Cardiac muscle cell (in vitro differentiated cells and primary cell): ENCODE data around the gene EXOC3L2. TPM values are rescaled to one million over a fixed set of nuclear protein-coding genes. Genes with fewer than 3 reads are reported as not detected.

Source experiments
- DNase-seq, 2 donors: peaks; one replicate each; pipeline versions ENCODE4 v3.0.0 to v3.0.0-alpha.2; 2010 to 2017; ENCODE audit warnings: low read depth in 1 of 2, low spot score in 1 of 2
- H3K27ac ChIP-seq: fragments of 200-600 bp; sonication (generic); 2 replicates; pipeline ENCODE4 v1.5.1; 2016
- H3K27me3 ChIP-seq: fragments of 200-600 bp; sonication (generic); 2 replicates; pipeline ENCODE4 v1.6.0; 2016; ENCODE audit warnings: control low read depth
- H3K36me3 ChIP-seq: fragments of 200-600 bp; sonication (generic); 2 replicates; pipeline ENCODE4 v1.5.1; 2016; ENCODE audit warnings: control low read depth
- H3K4me1 ChIP-seq: fragments of 200-600 bp; sonication (generic); 2 replicates; pipeline ENCODE4 v1.8.1; 2017; ENCODE audit warnings: low read depth, mild to moderate bottlenecking, mixed run types
- H3K4me3 ChIP-seq: fragments of 200-600 bp; sonication (generic); 2 replicates; pipeline ENCODE4 v1.5.1; 2016; ENCODE audit warnings: mild to moderate bottlenecking
- H3K9me3 ChIP-seq: fragments of 200-600 bp; sonication (generic); 2 replicates; pipeline ENCODE4 v1.5.1; 2017; ENCODE audit warnings: low read depth, mild to moderate bottlenecking, control low read depth
- CTCF ChIP-seq: IDR thresholded peaks from 2 replicates; pipeline ENCODE4 v1.5.1; 2012; ENCODE audit warnings: low read depth, mild to moderate bottlenecking, low read length
- polyA plus RNA-seq: library from polyadenylated mRNA; unstranded; fragments of >200 nt; fragmentation: Nextera tagmentation; extraction: Ambion mirVana; gene quantifications from 2 replicates; pipeline ENCODE4 v1.2.1, GENCODE V29; 2016
- total RNA-seq: library from RNA; depleted of rRNA; stranded (reverse); fragments of >200 nt; gene quantifications from 2 replicates; pipeline ENCODE4 v1.2.3, GENCODE V29; 2016

The EXOC3L2 gene
- total and polyA plus RNA-seq, 2 experiments from 2014 or later = 1.5 to 2.2 TPM

GRCh38 chr19:45250216-45250831, 5.1 kb upstream of the EXOC3L2 start:
- peaks cover 2% of the 10 kb centered on the region for H3K4me1 ChIP-seq

GRCh38 chr19:45249261-45250033, 4.2 kb upstream of the EXOC3L2 start:
- DNase-seq = no peak
- H3K4me1 ChIP-seq = peaks cover 5% of the 10 kb centered on the region
- no peaks in the 10 kb centered on the region for H3K36me3 ChIP-seq
- no peak overlapping the region for H3K27ac ChIP-seq
- H3K4me3 ChIP-seq = no peak overlapping the region
- no peaks in the 10 kb centered on the region for H3K27me3 ChIP-seq
- no peaks in the 10 kb centered on the region for H3K9me3 ChIP-seq
- TF ChIP-seq CTCF = no peak

More at GRCh38 chr19:45250216-45250831, 5.1 kb upstream of the EXOC3L2 start:
- no peaks in the 10 kb centered on the region for H3K27me3 ChIP-seq
- H3K27ac ChIP-seq = no peak overlapping the region
- no peak for TF ChIP-seq CTCF
- no peaks in the 10 kb centered on the region for H3K9me3 ChIP-seq
- no peaks in the 10 kb centered on the region for H3K36me3 ChIP-seq
- H3K4me3 ChIP-seq = peak overlapping the region; percentile 100
- DNase-seq = no peak

- no peak overlapping the region for H3K27ac ChIP-seq
Observed at GRCh38 chr19:45247136-45247535, 1.9 kb upstream of the EXOC3L2 start.

GRCh38 chr19:45245826-45246225, 619 bp upstream of the EXOC3L2 start:
- no peak for TF ChIP-seq CTCF
- peak in 1 of 2 donors; percentile 51 for DNase-seq
- H3K9me3 ChIP-seq = no peaks in the 10 kb centered on the region
- H3K27me3 ChIP-seq = peaks cover 3% of the 10 kb centered on the region
- peaks cover 5% of the 10 kb centered on the region for H3K4me1 ChIP-seq
- H3K27ac ChIP-seq = no peak overlapping the region
- no peak overlapping the region for H3K4me3 ChIP-seq
- H3K36me3 ChIP-seq = no peaks in the 10 kb centered on the region

More at GRCh38 chr19:45247136-45247535, 1.9 kb upstream of the EXOC3L2 start:
- no peak for DNase-seq
- Histone ChIP-seq H3K4me3 (no peak overlapping the region), H3K4me1 (peaks cover 5% of the 10 kb centered on the region), H3K36me3 (no peaks in the 10 kb centered on the region), H3K9me3 (no peaks in the 10 kb centered on the region), H3K27me3 (no peaks in the 10 kb centered on the region)
- TF ChIP-seq CTCF = no peak

GRCh38 chr19:45244133-45244794, 943 bp downstream of the EXOC3L2 start:
- Histone ChIP-seq H3K27ac (no peak overlapping the region), H3K9me3 (no peaks in the 10 kb centered on the region), H3K27me3 (peaks cover 3% of the 10 kb centered on the region), H3K36me3 (no peaks in the 10 kb centered on the region), H3K4me1 (peaks cover 5% of the 10 kb centered on the region), H3K4me3 (no peak overlapping the region)
- DNase-seq = no peak
- no peak for TF ChIP-seq CTCF
